Measurements from ENCODE around the gene MAST4.

The MAST4 gene

GRCh38 chr5:67173959-67174358 lies 577.8 kb downstream of the MAST4 start:
- H3K4me3 ChIP-seq (ENCODE audit: low read length) = no peak overlapping the region
- DNase-seq (ENCODE audit: low read depth) = no peak
- TF ChIP-seq, protein P1, sequence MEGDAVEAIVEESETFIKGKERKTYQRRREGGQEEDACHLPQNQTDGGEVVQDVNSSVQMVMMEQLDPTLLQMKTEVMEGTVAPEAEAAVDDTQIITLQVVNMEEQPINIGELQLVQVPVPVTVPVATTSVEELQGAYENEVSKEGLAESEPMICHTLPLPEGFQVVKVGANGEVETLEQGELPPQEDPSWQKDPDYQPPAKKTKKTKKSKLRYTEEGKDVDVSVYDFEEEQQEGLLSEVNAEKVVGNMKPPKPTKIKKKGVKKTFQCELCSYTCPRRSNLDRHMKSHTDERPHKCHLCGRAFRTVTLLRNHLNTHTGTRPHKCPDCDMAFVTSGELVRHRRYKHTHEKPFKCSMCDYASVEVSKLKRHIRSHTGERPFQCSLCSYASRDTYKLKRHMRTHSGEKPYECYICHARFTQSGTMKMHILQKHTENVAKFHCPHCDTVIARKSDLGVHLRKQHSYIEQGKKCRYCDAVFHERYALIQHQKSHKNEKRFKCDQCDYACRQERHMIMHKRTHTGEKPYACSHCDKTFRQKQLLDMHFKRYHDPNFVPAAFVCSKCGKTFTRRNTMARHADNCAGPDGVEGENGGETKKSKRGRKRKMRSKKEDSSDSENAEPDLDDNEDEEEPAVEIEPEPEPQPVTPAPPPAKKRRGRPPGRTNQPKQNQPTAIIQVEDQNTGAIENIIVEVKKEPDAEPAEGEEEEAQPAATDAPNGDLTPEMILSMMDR (conservative IDR thresholded peaks at IDR 0.05; ENCODE audit: low read length) = no peak

DNA sequence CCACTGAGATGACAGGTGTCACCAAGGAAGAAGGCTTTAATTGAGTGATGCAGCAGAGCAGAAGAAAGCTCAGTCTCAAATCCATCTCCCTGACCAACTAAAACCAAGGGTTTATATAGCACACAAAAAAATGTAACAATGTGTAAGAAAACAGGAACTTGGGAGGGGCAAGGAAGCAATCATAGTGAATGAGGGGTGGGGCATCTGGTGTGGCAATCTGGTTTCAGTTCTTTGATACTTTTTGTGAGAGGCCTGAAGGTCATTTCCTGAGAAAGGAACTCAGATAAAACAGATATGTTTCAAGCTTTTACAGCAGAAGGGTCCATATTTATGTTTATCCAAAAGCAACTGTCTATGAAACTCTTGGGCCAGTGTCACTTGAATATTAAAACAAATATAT lies 580.7 kb downstream of the MAST4 start:
- no peak overlapping the region for H3K4me3 ChIP-seq (ENCODE audit: low read length)
- DNase-seq (ENCODE audit: low read depth) = no peak
- TF ChIP-seq, protein P1 (conservative IDR thresholded peaks at IDR 0.05; ENCODE audit: low read length) = no peak

DNA sequence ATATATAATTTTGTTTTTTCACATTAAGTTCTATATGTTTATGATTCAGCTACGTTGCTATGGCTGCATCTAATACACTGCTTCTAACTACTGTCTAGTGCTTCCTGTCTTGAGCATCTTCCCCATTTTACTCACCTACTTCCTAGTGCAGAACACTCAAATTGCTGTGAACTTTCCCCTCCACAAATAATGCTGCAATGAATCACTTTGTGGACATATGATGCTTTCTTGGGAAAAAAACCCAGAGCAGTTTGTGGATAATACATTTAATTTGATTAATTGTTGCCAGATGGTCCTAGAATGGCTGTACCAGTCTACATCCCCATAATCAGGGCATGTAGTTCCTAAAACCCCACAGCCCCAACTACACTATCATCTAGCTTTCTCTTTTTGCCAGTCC lies 581.9 kb downstream of the MAST4 start:
- no peak overlapping the region for H3K4me3 ChIP-seq (ENCODE audit: low read length)
- TF ChIP-seq, protein P1 (conservative IDR thresholded peaks at IDR 0.05; ENCODE audit: low read length) = no peak
- DNase-seq (ENCODE audit: low read depth) = no peak

- no peak overlapping the region for H3K4me3 ChIP-seq (ENCODE audit: low read length)
- no peak for DNase-seq (ENCODE audit: low read depth)
- TF ChIP-seq, protein P1 (conservative IDR thresholded peaks at IDR 0.05; ENCODE audit: low read length) = no peak
Measured at GRCh38 chr5:67178966-67179365, 582.8 kb downstream of the MAST4 start.

DNA sequence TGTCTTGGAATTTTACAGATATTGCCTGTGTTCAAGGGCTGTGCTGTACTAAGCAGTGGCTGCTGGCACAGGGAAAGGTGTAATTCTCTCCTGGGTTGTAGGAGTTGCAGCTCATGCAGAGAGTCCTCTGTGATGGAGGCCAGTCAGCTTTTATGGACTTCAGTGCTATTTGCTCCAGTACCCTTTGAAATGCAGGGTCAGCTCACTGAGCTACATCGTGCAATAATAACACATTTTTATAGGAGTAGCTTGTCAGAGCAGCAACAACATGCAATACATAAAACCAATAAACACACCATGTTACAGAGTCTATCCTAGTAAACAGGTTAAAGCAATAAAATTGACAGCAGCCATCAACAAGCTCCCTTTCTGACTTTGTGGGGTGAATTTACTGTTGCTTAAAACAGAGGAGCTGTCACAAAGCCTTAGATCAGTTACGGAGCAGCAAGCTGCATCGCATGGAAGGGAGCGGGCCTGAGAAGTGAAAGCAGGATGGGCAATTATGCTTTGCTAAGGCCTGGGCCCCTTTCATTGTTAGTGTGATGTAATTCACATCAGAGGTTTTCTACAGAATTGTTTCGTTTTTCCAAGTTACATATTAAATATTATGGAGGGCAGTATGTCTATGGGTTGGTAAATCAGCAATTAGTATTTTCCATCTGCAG lies 583.6 kb downstream of the MAST4 start:
- H3K4me3 ChIP-seq (ENCODE audit: low read length) = no peak overlapping the region
- DNase-seq (ENCODE audit: low read depth) = no peak
- TF ChIP-seq, protein P1 (conservative IDR thresholded peaks at IDR 0.05; ENCODE audit: low read length) = no peak

GRCh38 chr5:67181648-67182221 lies 585.5 kb downstream of the MAST4 start:
- TF ChIP-seq, protein P1 (conservative IDR thresholded peaks at IDR 0.05; ENCODE audit: low read length) = no peak
- no peak overlapping the region for H3K4me3 ChIP-seq (ENCODE audit: low read length)
- DNase-seq (ENCODE audit: low read depth) = no peak

DNA sequence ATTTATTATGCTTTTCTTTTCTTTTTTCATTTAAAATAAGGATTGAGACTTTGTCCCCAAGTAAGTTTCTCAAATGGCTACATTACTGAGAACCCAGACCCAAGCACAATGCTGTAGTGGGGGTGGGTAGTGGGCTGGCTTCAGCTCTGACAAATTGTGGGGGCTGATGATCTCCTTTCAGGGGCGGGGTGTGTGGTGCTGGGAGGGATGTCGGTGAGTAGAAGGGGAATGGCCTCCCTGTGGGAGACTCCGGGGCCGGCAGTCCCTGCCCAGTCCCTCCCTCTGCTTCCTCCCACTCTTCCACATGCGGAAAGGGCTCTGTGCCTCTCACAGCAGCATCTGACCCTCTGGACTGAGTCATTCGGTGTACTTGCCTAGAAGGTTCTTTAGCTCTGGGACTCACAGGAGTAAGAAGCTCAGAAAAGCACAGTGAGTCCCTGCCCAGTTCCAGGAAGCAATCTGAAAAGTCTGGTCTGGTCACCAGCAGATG lies 586.2 kb downstream of the MAST4 start:
- peak; percentile 49 for DNase-seq (ENCODE audit: low read depth)
- TF ChIP-seq, protein P1 (conservative IDR thresholded peaks at IDR 0.05; ENCODE audit: low read length) = no peak
- H3K4me3 ChIP-seq (ENCODE audit: low read length) = no peak overlapping the region
